ENCODE measurements around the gene SGPL1. TPM values are rescaled to one million over a fixed set of nuclear protein-coding genes. Genes with fewer than 3 reads are reported as not detected.

SGPL1 gene
- total RNA-seq, 5 donors from 2014 or later (not counting 1 experiment from before 2014, with no cell fraction given) = 25.0 to 36.8 (median 27.9) TPM

- 77% methylated on average over 11 of the region's 16 CpGs for WGBS (ENCODE audit: insufficient coverage)
- POLR2A ChIA-PET = no interaction called here
- ATAC-seq (replicated peaks in 1 of 4) (no peak), DNase-seq (no peak)
- Histone ChIP-seq H3K9me3 (no peaks in the 10 kb centered on the region), H3K4me3 (ENCODE audit: control insufficient read depth in 1 of 2, extremely low read depth in 1 of 2, low read length in 1 of 2) (no peak overlapping the region), H3K36me3 (ENCODE audit: control insufficient read depth in 2 of 2, extremely low read depth in 1 of 2, insufficient read depth in 1 of 2, low read length in 1 of 2) (no peaks in the 10 kb centered on the region), H3K27me3 (replicated peaks in 1 of 2; ENCODE audit: control insufficient read depth in 2 of 2, extremely low read depth in 1 of 2, insufficient read depth in 2 of 2, low read length in 1 of 2) (peaks cover 0 to 8% of the 10 kb centered on the region in 2 experiments), H3K27ac (ENCODE audit: low read length) (no peak overlapping the region), H3K4me1 (ENCODE audit: control insufficient read depth in 1 of 2, extremely low read depth in 1 of 2, insufficient read depth in 2 of 2, low read length in 2 of 2) (no peaks in the 10 kb centered on the region)
- Mint-ChIP-seq H3K4me1 (no peaks in the 10 kb centered on the region), H3K36me3 (no peaks in the 10 kb centered on the region), H3K27me3 (peaks cover 4 to 5% of the 10 kb centered on the region in 2 donors), H3K9me3 (no peaks in the 10 kb centered on the region), H3K27ac (no peak overlapping the region), H3K4me3 (no peak overlapping the region)
- CTCF ChIA-PET = no interaction called here
Observed at GRCh38 chr10:70779511-70780369, 36.0 kb upstream of the SGPL1 start.

- no peak overlapping the region for H3K4me3 ChIP-seq (ENCODE audit: control insufficient read depth in 1 of 2, extremely low read depth in 1 of 2, low read length in 1 of 2)
- Mint-ChIP-seq H3K9me3 (no peaks in the 10 kb centered on the region), H3K27ac (no peak overlapping the region), H3K27me3 (peaks cover 4 to 5% of the 10 kb centered on the region in 2 donors), H3K4me1 (peaks cover 0 to 4% (median 0%) of the 10 kb centered on the region in 3 donors), H3K4me3 (no peak overlapping the region), H3K36me3 (no peaks in the 10 kb centered on the region)
- no peaks in the 10 kb centered on the region for H3K9me3 ChIP-seq
- ChIA-PET CTCF (no interaction called here), POLR2A (no interaction called here)
- no peaks in the 10 kb centered on the region for H3K36me3 ChIP-seq (ENCODE audit: control insufficient read depth in 2 of 2, extremely low read depth in 1 of 2, insufficient read depth in 1 of 2, low read length in 1 of 2)
- H3K27ac ChIP-seq (ENCODE audit: low read length) = no peak overlapping the region
- 91% methylated on average over 9 of the region's 9 CpGs for WGBS (ENCODE audit: insufficient coverage)
- DNase-seq (no peak), ATAC-seq (replicated peaks in 1 of 4) (no peak)
- H3K27me3 ChIP-seq (replicated peaks in 1 of 2; ENCODE audit: control insufficient read depth in 2 of 2, extremely low read depth in 1 of 2, insufficient read depth in 2 of 2, low read length in 1 of 2) = peaks cover 0 to 12% of the 10 kb centered on the region in 2 experiments
- peaks cover 0 to 5% of the 10 kb centered on the region in 2 experiments for H3K4me1 ChIP-seq (ENCODE audit: control insufficient read depth in 1 of 2, extremely low read depth in 1 of 2, insufficient read depth in 2 of 2, low read length in 2 of 2)
Observed at GRCh38 chr10:70780370-70780760, 35.4 kb upstream of the SGPL1 start.

GRCh38 chr10:70780772-70781171 is 35.0 kb upstream of the SGPL1 start:
- Mint-ChIP-seq H3K4me3 (no peak overlapping the region), H3K9me3 (no peaks in the 10 kb centered on the region), H3K4me1 (peaks cover 0 to 5% (median 0%) of the 10 kb centered on the region in 3 donors), H3K27me3 (peaks cover 4 to 5% of the 10 kb centered on the region in 2 donors), H3K36me3 (no peaks in the 10 kb centered on the region), H3K27ac (no peak overlapping the region)
- H3K4me1 ChIP-seq (ENCODE audit: control insufficient read depth in 1 of 2, extremely low read depth in 1 of 2, insufficient read depth in 2 of 2, low read length in 2 of 2) = peaks cover 0 to 8% of the 10 kb centered on the region in 2 experiments
- ChIA-PET POLR2A (no interaction called here), CTCF (no interaction called here)
- H3K27ac ChIP-seq (ENCODE audit: low read length) = no peak overlapping the region
- no peaks in the 10 kb centered on the region for H3K9me3 ChIP-seq
- WGBS (ENCODE audit: insufficient coverage) = 89% methylated on average over 4 of the region's 4 CpGs
- ATAC-seq (replicated peaks in 1 of 4) = no peak
- H3K4me3 ChIP-seq (ENCODE audit: control insufficient read depth in 1 of 2, extremely low read depth in 1 of 2, low read length in 1 of 2) = no peak overlapping the region
- DNase-seq = no peak
- no peaks in the 10 kb centered on the region for H3K36me3 ChIP-seq (ENCODE audit: control insufficient read depth in 2 of 2, extremely low read depth in 1 of 2, insufficient read depth in 1 of 2, low read length in 1 of 2)
- H3K27me3 ChIP-seq (replicated peaks in 1 of 2; ENCODE audit: control insufficient read depth in 2 of 2, extremely low read depth in 1 of 2, insufficient read depth in 2 of 2, low read length in 1 of 2) = peaks cover 0 to 14% of the 10 kb centered on the region in 2 experiments

GRCh38 chr10:70781461-70782051 is 34.2 kb upstream of the SGPL1 start:
- H3K9me3 ChIP-seq = no peaks in the 10 kb centered on the region
- POLR2A ChIA-PET = no interaction called here
- no peak overlapping the region for H3K27ac Mint-ChIP-seq
- H3K36me3 Mint-ChIP-seq = no peaks in the 10 kb centered on the region
- H3K4me3 Mint-ChIP-seq = no peak overlapping the region
- H3K36me3 ChIP-seq (ENCODE audit: control insufficient read depth in 2 of 2, extremely low read depth in 1 of 2, insufficient read depth in 1 of 2, low read length in 1 of 2) = no peaks in the 10 kb centered on the region
- peaks cover 0 to 8% of the 10 kb centered on the region in 2 experiments for H3K4me1 ChIP-seq (ENCODE audit: control insufficient read depth in 1 of 2, extremely low read depth in 1 of 2, insufficient read depth in 2 of 2, low read length in 2 of 2)
- H3K4me3 ChIP-seq (ENCODE audit: control insufficient read depth in 1 of 2, extremely low read depth in 1 of 2, low read length in 1 of 2) = no peak overlapping the region
- ATAC-seq (replicated peaks in 1 of 4) (no peak), DNase-seq (no peak)
- peaks cover 0 to 14% of the 10 kb centered on the region in 2 experiments for H3K27me3 ChIP-seq (replicated peaks in 1 of 2; ENCODE audit: control insufficient read depth in 2 of 2, extremely low read depth in 1 of 2, insufficient read depth in 2 of 2, low read length in 1 of 2)
- peaks cover 4 to 5% of the 10 kb centered on the region in 2 donors for H3K27me3 Mint-ChIP-seq
- H3K9me3 Mint-ChIP-seq = no peaks in the 10 kb centered on the region
- peaks cover 0 to 5% (median 0%) of the 10 kb centered on the region in 3 donors for H3K4me1 Mint-ChIP-seq
- WGBS (ENCODE audit: insufficient coverage) = no CpG with 5 or more reads among the region's 8 CpGs
- CTCF ChIA-PET = no interaction called here
- no peak overlapping the region for H3K27ac ChIP-seq (ENCODE audit: low read length)

- Mint-ChIP-seq H3K36me3 (no peaks in the 10 kb centered on the region), H3K4me1 (peaks cover 0 to 10% (median 0%) of the 10 kb centered on the region in 3 donors), H3K9me3 (no peaks in the 10 kb centered on the region), H3K4me3 (no peak overlapping the region), H3K27me3 (peaks cover 4 to 5% of the 10 kb centered on the region in 2 donors), H3K27ac (no peak overlapping the region)
- POLR2A ChIA-PET = interaction anchor here in 1 of 2 donors (0.5 kb wide), 1 partner anchor 57 kb away, joined by 4 read pairs; no protein-coding TSS in a partner anchor
- H3K27me3 ChIP-seq (replicated peaks in 1 of 2; ENCODE audit: control insufficient read depth in 2 of 2, extremely low read depth in 1 of 2, insufficient read depth in 2 of 2, low read length in 1 of 2) = peaks cover 0 to 14% of the 10 kb centered on the region in 2 experiments
- WGBS (ENCODE audit: insufficient coverage) = 60% methylated on average over 3 of the region's 4 CpGs
- peaks cover 0 to 10% of the 10 kb centered on the region in 2 experiments for H3K4me1 ChIP-seq (ENCODE audit: control insufficient read depth in 1 of 2, extremely low read depth in 1 of 2, insufficient read depth in 2 of 2, low read length in 2 of 2)
- no peaks in the 10 kb centered on the region for H3K9me3 ChIP-seq
- ATAC-seq (replicated peaks in 1 of 4) (no peak), DNase-seq (no peak)
- H3K27ac ChIP-seq (ENCODE audit: low read length) = no peak overlapping the region
- no peak overlapping the region for H3K4me3 ChIP-seq (ENCODE audit: control insufficient read depth in 1 of 2, extremely low read depth in 1 of 2, low read length in 1 of 2)
- H3K36me3 ChIP-seq (ENCODE audit: control insufficient read depth in 2 of 2, extremely low read depth in 1 of 2, insufficient read depth in 1 of 2, low read length in 1 of 2) = no peaks in the 10 kb centered on the region
- CTCF ChIA-PET = no interaction called here
Observed at GRCh38 chr10:70782086-70782745, 33.5 kb upstream of the SGPL1 start.

All from T-cell (primary cell).